ENCODE data around the gene TMEM213.
A peak's percentile ranks its signal among the peaks of the same experiment; 100 is the strongest.

Gene TMEM213

GRCh38 chr7:138878051-138878450 lies 80.3 kb downstream of the TMEM213 start:
- DNase-seq, result no peak

GRCh38 chr7:138878856-138879255 lies 81.1 kb downstream of the TMEM213 start:
- no peak for DNase-seq

GRCh38 chr7:138879356-138879755 lies 81.6 kb downstream of the TMEM213 start:
- DNase-seq, result no peak

- peak; percentile 36 for DNase-seq
These were observed 83.2 kb downstream of the TMEM213 start for GRCh38 chr7:138880881-138881578.

- no peak for DNase-seq
These were observed 83.9 kb downstream of the TMEM213 start for GRCh38 chr7:138881579-138882188.

GRCh38 chr7:138882249-138882648 lies 84.5 kb downstream of the TMEM213 start:
- DNase-seq, result no peak

- no peak for DNase-seq
These were observed 87.8 kb downstream of the TMEM213 start for GRCh38 chr7:138885383-138886147.

GRCh38 chr7:138886501-138886917 lies 88.7 kb downstream of the TMEM213 start:
- DNase-seq, result no peak

- no peak for DNase-seq
These were observed 89.4 kb downstream of the TMEM213 start for GRCh38 chr7:138887085-138887710.

Data from femur (tissue), 1 donor.